Medulla oblongata (tissue), 1 donor: ENCODE data around the gene TVP23B.
A peak's percentile ranks its signal among the peaks of the same experiment; 100 is the strongest.
"Not testable (repeated sequence)": the region's sequence is repeated elsewhere in the genome, so short reads cannot be mapped to it uniquely, and the experiment has no call there.

Experiments used
- DNase-seq: peaks from one replicate; pipeline ENCODE4 v3.0.0-alpha.2; 2015; ENCODE audit errors: extremely low spot score

The TVP23B gene

DNA sequence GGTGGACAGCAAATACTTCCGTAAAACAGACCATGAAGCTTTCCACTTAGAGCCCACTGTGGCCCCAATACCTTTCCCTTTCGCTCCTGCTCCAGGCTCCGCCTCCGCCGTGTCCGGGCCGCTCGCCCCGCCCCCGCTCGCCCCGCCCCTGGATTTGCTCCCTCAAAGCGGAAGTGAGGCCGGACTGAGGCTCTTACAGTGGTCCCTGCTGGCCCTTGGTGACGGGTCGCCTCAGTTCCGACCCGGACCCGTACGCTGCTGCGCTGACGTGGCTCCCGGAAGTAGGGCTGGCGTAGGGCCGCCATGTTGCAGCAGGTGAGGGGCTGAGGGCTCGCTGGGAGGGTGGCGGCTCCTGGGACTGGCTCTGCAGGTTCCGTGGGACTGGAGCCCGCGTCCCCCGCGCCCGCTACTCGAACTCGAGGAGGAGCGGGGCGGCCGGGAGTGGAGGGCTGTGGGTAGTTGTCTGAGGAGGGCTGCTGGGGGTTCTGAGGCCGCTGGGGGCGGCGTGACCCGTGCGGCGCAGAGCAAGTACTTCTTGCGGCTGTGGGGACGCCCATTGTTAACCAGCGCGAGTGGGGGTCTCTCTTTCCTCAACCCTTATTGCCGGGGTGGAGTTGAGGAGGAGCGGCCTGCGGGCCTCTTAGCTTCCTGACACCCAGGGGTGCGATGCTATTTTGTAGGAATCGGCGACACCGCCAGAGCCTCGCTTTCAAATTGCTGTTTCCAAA lies at the start of gene TVP23B:
TVP23B (plus strand) TSS at position 193 of the 728 bp plus-strand sequence; CDS start at position 304, 111 bp downstream.
- DNase-seq = peak; percentile 96

DNA sequence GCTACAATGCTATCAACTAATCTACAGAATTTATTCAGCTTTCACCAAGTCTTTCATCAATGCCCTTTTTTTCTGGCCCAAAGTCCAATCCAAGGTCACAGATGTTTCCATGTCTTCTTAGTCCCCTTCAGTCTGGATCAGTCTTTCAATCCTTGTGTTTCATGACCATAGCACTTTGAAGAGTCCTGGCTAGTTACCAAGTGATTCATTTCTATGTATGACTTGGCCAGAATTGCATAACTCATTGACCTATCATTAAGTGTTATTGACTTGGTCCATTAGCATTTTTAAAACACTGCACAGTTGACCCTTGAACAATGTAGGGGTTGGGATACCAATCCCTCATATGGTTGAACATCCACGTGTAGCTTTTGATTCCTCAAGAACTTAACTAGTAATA lies 48.5 kb upstream of the TVP23B start:
- not testable (repeated sequence) for DNase-seq

DNA sequence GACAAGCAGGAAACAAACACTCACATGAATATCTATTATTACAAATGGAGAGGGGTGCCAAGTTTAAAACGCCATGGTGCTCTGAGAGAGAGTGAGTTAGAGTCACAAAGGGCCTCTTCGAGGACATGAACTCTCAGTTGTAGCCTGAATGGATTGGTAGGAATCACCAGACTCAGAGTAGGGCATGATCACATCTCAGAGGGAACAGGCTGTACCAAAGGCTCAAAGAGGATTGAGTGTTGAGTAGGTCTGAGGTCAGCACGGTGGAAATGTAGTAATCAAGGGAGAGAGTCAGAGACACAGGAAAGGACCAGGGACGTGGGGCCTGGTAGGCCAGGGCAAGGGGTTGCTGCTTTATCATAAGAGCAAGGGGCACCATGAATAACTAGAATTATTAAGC lies 47.6 kb upstream of the TVP23B start:
- DNase-seq = not testable (repeated sequence)

DNA sequence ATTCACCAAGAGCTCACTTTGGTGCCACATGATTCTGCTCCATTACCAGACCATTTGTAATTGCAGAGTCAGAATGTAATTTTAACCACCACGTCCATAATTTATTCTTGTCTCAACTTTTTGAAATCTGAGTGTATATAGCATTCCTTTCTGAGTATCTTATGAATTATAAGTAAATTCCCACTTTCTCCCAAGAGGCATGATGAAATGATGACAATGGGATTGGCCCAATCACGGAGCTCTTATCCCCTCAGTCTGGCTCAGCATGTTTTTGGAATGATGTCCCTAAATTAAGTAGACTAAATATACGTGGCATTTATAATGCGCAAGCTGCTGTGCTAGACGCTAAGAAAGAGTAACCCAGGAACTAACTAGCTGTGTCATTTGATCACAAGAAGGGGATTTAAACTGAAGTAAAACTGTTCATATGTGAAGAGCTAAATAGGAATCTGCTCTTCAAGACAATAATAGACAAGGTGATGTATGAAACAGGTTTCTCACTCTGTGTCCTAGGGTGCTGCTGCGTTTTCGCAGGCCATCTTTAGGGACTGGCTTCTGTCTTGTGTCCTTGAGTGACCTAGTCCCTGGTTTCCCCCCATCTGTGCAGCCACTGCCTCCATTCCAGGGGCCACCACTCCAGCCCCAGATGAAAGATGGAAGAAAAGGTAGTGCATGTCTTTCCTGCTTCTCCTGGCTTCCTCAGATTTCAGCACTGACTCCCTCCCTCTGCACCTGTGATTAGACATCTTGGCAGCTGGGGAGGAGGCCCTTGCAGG lies 41.2 kb upstream of the TVP23B start:
- DNase-seq = not testable (repeated sequence)

DNA sequence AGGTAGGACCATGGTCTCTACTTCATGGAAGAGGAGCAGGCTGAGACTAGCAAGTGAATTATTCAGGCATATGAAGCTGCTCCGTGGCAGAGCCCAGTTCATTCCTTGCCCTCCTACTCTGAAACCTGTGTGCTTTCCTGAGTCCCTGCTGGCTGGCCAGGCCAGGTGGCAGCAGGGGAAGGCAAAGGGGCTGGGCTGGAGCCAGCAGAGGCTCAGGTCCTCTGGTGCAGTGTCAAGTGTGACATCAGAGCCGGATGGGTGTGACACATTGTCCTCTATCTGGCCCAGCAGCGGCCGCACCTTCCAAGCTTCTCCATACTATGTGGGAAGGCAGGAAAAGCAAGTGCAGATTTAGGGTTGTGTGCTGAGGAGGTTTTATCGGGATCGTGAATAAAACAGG lies 39.8 kb upstream of the TVP23B start:
- DNase-seq = not testable (repeated sequence)

DNA sequence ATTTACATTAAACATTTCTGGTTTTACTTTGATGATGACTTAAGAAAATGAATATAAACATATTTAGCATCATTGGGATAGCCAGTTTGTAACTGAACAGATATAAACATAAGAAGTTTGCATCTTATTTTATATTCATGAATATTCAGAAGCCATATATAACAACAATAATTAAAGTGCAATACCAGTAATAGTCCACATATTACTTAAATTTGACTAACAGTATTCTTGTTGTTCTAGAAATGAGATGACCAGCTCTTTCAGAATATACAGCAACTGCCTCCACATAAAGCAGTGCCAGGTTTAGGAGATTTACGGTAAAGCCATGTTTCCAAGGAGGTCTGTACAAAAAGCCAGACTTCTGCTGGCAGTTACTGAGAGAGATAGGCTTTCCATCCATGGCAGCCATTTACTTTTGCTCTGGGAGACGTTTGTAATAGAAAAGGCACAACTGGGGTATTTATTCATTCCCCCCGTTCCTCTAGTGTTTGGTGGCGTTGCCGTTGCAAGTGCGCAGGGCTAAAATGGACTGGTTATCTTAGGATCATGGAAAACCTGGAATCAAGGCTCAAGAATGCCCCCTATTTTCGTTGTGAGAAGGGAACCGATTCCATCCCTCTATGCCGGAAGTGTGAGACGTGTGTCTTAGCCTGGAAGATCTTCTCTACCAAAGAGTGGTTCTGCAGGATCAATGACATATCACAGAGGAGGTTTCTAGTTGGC lies 37.1 kb upstream of the TVP23B start, which contains the start of gene FBXW10:
FBXW10 (plus strand) TSS at position 356 of the 723 bp plus-strand sequence; CDS start at position 547, 191 bp downstream.
- not testable (repeated sequence) for DNase-seq

DNA sequence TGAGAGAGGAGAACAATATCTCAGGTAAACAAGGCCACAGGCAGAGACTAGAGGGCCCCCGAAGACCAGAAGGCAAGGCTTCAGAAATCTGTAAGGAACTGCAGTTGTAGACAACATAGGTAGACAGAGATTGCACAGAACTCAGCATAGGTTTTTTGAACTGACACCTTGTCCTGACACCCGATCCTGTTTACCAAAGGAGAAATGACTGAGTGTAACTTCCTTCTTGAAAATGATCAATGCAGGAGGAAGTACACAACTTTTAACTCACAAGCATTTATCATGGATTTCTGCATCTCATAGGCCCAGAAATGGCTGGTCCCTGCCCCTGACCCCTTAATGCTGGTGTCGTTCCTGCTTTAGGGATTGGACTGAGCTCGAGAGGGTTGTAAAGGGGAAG lies 36.3 kb upstream of the TVP23B start:
- not testable (repeated sequence) for DNase-seq

DNA sequence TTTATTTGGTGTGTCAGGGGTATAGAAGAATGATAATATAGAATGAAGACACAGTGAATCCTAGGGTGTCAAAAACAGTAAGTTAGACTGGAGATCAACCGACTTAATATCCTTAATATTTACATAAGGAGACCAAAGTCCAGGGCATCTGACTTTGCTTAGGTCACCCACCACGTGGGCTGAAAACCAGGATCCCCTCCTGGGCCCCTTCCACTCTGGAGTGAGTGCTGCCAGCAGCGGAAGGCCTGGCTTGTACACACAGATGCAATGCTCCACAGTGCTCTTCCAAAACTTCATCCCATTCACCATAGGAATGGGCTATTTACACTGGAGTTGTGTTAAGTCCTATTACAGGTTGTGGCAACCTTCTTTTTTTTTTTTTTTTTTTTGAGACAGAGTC lies 34.4 kb upstream of the TVP23B start:
- DNase-seq = not testable (repeated sequence)

DNA sequence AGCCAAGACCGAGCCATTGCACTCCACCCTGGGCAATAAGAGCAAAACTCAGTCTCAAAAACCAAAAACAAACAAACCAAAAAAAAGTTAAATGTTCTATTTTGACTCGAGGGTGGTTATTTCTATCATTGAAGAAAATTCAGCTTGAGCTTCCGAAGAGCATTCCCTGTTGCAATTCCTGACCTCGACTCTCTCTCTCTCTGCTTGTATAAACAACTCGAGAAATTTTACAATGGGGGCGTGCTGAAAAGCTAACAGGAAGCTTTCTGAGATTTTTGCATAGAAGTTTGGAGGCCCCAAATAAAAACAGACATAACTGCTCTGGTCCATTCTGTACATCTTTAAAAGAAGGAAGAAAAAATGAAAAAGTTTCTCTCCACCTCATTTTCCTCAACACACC lies 33.5 kb upstream of the TVP23B start:
- DNase-seq = not testable (repeated sequence)

DNA sequence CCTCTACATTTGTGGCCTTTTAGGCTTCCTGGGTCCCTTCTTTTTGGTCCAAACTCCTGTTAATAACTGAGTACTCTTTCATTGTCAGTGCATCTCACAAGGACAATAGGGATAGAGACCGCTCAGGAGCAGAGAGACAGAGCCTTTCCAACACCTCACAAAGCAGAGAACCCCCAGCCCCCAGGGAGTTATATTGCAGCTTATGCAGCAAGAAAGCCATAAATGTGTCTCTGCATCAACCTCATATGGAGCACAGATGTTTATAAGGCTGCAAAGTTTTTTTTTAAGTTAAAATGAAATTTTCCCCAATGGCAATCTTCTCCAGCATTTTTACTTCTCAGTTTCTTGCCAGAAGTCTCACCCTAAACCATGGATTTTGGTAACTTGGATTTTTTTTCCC lies 30.7 kb upstream of the TVP23B start:
- DNase-seq = not testable (repeated sequence)

DNA sequence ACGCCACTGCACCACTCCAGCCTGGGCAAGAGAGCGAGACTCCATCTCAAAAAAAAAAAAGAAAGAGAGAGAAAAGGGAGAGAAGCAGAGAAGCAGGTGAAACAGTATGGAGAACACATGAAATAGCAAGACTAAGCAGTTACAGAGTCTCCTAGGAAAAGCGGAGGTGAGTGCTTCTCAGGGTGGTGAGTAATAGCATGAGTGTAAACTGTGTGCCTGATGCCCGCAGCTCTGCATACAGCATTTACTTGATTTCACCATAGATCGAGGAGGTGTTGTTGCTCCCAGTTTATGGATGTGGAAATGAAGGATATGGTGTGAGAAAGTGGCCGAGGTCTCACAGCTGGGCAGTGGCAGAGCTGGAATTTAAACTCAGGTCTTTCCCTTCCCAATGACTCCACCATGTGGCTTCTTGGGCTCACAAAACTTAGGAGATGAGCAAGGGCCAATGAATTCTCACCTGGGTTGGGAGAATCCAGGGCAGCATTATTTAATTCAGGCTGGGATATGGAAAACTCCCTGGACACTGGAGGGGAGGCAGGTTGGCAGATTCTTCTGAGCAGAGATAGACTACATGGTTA lies 27.1 kb upstream of the TVP23B start:
- DNase-seq = not testable (repeated sequence)

DNA sequence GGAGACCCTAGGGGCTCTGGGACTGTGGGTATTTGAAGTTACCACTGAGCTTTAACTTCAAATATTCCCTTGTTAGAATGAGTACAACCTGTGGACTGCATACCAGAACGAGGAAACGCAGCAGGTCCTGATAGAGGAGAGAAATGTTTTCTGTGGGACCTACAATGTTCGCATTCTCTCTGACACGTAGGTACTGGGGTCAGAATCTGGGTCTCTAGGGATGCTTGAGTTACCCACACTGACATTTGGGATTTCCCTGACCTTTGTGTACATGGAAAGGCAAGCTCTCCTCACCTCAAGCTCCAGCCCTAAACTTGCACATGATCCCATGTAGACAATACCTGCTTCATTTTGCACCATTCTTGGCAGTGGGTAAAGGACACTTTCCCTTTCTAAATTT lies 25.0 kb upstream of the TVP23B start:
- DNase-seq = not testable (repeated sequence)

DNA sequence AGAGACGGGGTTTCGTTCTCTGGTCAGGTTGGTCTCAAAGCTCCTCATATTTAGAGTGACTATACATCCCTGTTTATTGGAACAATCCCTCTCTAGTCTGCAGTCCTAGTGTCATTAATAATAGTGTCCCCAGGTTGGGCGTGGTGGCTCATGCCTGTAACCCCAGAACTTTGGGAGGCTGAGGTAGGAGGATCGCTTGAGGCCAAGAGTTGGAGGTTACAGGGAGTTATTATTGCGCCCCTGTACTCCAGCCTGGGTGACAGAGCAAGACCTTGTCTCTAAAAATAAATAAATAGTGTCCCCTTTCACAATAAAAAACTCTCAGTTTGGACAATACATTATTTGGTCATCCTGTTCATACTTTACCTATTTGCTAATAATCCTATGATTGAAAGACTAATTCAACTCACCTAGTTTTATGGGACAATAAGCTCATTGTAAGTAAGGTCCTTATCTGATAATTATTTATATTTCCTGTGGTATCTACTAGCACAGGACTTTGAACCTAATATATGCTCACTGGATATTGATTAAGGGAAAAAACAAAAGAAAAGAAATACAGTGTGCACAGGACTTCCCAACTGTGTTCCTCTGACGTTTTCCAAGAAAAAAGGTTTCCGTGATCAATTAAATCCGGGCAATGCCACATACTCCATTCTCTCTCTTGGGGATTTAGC lies 23.5 kb upstream of the TVP23B start:
- DNase-seq = not testable (repeated sequence)

DNA sequence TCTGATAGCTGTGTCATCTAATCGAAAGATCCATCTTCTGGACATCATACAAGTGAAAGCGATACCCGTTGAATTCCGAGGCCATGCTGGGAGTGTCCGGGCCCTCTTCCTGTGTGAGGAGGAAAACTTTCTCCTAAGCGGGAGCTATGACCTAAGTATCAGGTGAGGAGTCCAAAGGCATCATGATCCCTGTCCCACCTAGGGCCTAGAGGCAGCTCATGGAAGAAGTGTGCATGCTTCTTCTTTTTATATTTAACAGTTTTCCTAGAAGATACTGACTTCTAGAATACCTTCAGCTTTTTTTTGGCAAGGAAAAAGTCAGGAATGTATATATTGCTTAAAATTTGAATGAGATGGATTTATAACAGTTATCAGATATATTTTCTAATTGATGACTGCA lies 22.6 kb upstream of the TVP23B start:
- not testable (repeated sequence) for DNase-seq

DNA sequence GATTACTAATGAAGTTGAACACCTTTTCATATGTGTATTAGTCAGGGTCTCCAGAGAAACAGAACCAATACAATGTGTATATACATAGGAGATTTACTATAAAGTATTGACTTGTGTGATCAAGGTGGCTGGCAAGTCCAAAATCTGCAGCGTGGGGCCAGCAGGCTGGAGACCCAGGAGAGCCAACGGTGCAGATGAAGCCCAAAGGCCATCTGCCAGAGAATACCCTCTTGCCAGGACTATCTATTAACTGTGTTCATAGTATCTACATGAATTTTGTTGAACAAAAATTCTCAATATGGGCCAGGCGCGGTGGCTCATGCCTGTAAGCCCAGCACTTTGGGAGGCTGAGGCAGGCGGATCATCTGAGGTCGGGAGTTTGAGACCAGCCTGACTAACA lies 20.8 kb upstream of the TVP23B start:
- not testable (repeated sequence) for DNase-seq

DNA sequence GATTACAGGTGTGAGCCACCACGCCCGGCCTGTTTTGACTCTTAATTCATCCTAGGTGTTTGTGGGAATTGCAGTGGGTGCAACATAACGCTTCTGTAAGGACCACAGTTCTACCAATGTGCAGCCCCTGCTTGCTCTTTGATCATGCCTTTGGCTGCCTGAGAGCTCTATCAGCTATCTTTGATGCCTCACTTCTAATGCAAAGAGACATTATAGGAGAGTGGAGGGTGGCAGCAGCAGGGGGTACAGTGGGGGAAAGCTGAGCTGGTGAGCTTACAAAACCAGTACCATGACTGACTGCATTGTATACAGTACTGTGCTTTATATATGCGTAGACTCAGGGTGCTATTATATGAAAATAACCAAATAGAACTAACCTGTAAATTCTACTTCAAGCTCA lies 10.4 kb upstream of the TVP23B start:
- not testable (repeated sequence) for DNase-seq

DNA sequence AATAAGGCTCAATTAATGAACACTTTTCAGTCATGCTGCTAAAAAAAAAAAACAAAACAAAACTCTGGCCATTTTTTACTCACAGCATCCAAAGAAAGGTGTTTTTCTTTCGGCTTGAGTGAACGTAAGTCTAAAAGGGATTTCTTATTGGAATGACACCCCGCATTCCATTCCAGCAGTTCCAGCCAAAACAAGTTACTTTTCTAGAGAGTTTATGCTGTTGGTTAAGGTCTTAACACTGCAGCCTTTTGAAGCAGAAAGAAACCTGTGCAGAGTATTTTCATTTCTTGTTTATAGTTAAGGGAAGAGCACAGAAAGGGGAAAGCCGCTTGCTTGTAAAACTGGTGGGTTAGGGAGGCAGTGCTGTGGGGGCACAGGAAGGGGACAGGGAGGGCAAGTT lies 9.9 kb upstream of the TVP23B start:
- not testable (repeated sequence) for DNase-seq

DNA sequence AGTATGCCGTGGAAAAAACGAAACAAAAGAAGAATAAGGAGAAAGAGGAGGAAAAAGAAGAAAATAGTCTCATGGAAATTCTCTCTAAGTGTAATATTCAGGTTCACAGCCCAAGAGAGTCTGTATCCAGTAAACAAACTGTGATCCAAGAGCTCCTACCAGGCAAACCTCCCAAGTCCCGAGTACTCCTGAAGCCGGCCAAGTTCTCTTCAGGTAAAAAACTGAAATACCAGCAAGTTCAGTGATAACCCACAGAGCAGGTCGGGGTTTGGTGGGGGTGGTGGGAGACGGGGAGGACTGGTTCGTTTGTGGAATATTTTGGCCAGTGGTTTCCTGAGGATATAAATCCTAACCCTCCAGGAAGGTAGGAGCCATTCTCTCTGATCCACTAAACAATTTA lies 8.5 kb upstream of the TVP23B start:
- DNase-seq = no peak

DNA sequence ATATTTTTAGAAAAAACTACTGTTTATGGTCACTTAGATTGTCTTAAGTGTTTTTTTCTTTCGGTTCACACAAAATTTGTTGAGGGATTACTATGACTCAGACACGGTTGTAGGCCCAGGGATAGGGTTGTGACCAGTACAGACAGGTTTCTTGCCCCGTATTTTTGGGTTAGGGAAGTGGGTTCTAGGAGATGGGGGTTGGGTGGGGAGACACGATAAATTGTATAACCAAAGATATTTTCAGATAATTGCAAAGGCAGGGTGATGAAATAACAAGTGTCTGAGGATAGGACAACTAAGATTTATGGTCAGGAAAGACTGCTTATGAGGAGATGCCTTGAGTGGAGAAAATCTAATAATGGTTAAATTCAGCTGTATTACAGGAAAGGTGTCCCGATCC lies 822 bp downstream of the TVP23B start:
- not testable (repeated sequence) for DNase-seq

DNA sequence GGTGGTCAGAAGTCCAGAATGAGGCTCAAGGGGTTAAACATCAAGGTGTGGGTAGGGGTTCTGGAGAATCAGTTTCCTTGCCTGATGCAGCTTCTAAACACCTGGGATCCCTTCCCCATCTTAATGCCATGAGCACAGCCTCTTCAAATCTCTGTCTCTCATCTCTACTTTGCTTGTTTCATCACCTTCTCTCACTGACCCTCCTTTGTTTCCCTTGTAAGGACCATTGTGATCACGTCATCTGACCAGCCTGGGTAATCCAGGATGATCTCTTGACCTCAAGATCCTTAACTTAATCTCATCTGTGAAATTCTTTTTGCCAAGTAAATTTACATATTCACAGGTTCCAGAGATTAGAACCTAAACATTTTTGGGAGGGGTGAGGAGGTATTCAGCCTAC lies 5.0 kb downstream of the TVP23B start:
- DNase-seq = not testable (repeated sequence)

DNA sequence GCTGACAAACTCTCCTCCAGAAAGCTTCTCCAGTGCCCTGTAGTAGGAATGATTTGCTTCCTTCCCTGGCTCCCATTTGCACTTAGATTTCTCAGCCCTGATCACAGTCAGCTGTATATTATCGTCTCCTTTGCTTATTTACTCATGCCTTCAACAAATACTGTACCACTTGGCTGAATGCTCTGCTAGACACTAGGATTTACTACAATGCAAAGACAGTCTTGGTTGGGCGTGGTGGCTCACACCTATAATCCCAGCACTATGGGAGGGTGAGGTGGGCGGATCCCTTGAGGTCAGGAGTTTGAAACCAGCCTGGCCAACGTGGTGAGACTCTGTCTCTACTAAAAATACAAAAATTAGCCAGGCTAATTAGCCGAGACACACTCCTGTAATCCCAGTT lies 5.9 kb downstream of the TVP23B start:
- not testable (repeated sequence) for DNase-seq
